Erythroblast (primary cell): ENCODE measurements around the gene FPGS.

Experiments used
- GATA1 ChIP-seq: IDR thresholded peaks from 2 replicates; pipeline ENCODE4 v1.6.1; 2011; ENCODE audit warnings: low read depth, mild to moderate bottlenecking, control low read depth, low read length, moderate library complexity
- POLR2A ChIP-seq: IDR thresholded peaks from 2 replicates; pipeline ENCODE4 v1.6.1; 2011; ENCODE audit warnings: mild to moderate bottlenecking, low read length

- TF ChIP-seq POLR2A = no peak
- no peak for TF ChIP-seq GATA1
Measured at GRCh38 chr9:127813686-127814226, 11.1 kb downstream of the FPGS start.
